Activated CD4-positive, alpha-beta T cell treated with anti-CD3 and anti-CD28 coated beads for 36 hours (primary cell): Measurements from ENCODE around the gene FOXP2. TPM values are rescaled to one million over a fixed set of nuclear protein-coding genes. Genes with fewer than 3 reads are reported as not detected.

Experiments
- ATAC-seq: fragments of 200-7000 bp; cut with Tn5 transposase; one replicate; pipeline ENCODE4 v1.10.0; 2021; ENCODE audit warnings: mild to moderate bottlenecking, moderate library complexity
- CTCF ChIA-PET: fragments of 350-600 bp; sonication (Branson Sonifier 250); formaldehyde crosslinking; loops from one replicate; lab custom pipeline; 2021; ENCODE audit warnings: antibody characterized with exemption; lab: Charles Lee
- POLR2A ChIA-PET: fragments of 350-600 bp; sonication (Branson Sonifier 250); formaldehyde crosslinking; loops from one replicate; lab custom pipeline; 2021; ENCODE audit warnings: antibody characterized with exemption, inconsistent platforms; lab: Charles Lee
- DNase-seq: peaks from one replicate; pipeline ENCODE4 v3.0.0-alpha.2; 2020
- H3K27ac Mint-ChIP-seq: one replicate; pipeline ENCODE4 v1.8.0; 2021; ENCODE audit warnings: mixed read lengths
- H3K27me3 Mint-ChIP-seq: one replicate; pipeline ENCODE4 v1.8.0; 2021; ENCODE audit warnings: mixed read lengths
- H3K36me3 Mint-ChIP-seq: one replicate; pipeline ENCODE4 v1.8.0; 2021; ENCODE audit warnings: low read depth, mixed read lengths
- H3K4me1 Mint-ChIP-seq: one replicate; pipeline ENCODE4 v1.8.0; 2021; ENCODE audit warnings: mixed read lengths
- H3K4me3 Mint-ChIP-seq: one replicate; pipeline ENCODE4 v1.8.0; 2021; ENCODE audit warnings: mild to moderate bottlenecking, moderate library complexity, mixed read lengths
- H3K9me3 Mint-ChIP-seq: one replicate; pipeline ENCODE4 v1.8.0; 2021; ENCODE audit warnings: low read depth, mixed read lengths
- intact Hi-C, 2 experiments: fragments of 100-400 bp; cut with DNase I in 1 of 2; cut with micrococcal nuclease in 1 of 2; formaldehyde crosslinking; loops; one replicate each; pipeline versions ENCODE4 v1.14.2 to v1.15.1; 2022 to 2024; cut with DNase I, micrococcal nuclease
- total RNA-seq, 2 experiments: library from RNA; stranded (reverse); gene quantifications; one replicate each; pipeline ENCODE4 v1.2.3, GENCODE V29; 2021

Gene FOXP2
- total RNA-seq, 2 experiments from 2014 or later: not detected

DNA sequence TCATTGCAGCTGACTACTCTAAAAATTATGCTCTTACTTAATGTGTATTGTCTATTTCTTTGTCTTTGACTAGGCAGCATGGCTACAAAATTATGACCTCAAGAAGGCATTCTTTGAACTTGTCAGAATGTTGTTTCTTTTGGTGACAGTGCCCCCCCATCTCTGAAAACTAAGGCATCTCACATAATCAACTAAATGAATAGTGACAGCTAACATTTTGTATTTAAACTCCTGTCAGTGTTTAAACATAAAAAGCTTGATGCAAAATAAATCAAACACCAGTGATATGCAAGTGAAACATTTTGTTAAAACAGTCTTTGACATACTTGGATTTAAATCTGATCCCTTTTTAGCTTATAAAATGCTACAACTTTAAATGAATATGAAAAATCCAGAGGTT, 233.5 kb downstream of the FOXP2 start:
- CTCF ChIA-PET: interaction anchor here (0.8 kb wide), 1 partner anchor 583 kb away, joined by 4 read pairs; no protein-coding TSS in a partner anchor
- no peak for ATAC-seq
- Mint-ChIP-seq H3K4me3 (no peak overlapping the region), H3K36me3 (no peaks in the 10 kb centered on the region), H3K27ac (no peak overlapping the region), H3K9me3 (no peaks in the 10 kb centered on the region), H3K4me1 (no peaks in the 10 kb centered on the region), H3K27me3 (peaks cover 2% of the 10 kb centered on the region)
- no peak for DNase-seq
- intact Hi-C loops: no loop called here
- POLR2A ChIA-PET: no interaction called here

DNA sequence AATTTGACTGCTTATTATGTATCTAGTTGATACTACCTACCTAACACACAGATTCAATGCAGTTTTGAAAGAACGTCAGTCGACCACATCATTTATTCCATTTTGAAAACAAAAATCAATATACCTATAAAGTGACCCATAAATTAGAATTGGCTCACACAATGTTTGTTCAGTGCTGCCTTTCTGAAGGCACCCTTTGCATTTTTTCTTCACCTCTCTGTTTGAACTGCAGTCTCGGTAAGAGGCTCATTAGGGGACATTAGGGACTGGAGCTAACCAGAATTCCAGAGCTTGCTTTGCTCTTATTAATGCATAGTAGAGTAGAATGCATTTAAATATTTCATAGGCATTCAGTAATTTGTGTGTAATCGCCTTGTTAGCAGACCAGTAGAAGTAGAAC, 234.1 kb downstream of the FOXP2 start:
- H3K36me3 Mint-ChIP-seq: no peaks in the 10 kb centered on the region
- POLR2A ChIA-PET: no interaction called here
- no peak for ATAC-seq

DNA sequence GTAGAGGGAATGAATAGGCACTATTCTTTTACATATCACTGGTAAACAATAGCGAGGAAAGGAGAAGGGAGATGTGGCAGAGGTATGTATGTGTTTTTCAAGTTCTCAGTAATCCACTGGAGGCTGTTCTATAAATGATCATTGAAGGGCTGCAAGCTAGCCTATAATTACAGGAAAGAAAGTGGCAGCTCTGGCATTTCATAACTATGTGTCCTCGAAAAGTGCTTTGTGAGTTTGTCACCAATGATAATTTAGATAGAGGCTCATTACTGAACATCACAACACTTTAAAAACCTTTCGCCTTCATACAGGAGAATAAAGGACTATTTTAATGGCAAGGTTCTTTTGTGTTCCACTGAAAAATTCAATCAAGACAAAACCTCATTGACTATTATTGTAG, 235.1 kb downstream of the FOXP2 start:
- CTCF ChIA-PET: no interaction called here
- Mint-ChIP-seq H3K27me3 (peaks cover 2% of the 10 kb centered on the region), H3K36me3 (no peaks in the 10 kb centered on the region), H3K9me3 (no peaks in the 10 kb centered on the region), H3K4me1 (no peaks in the 10 kb centered on the region), H3K27ac (no peak overlapping the region), H3K4me3 (no peak overlapping the region)
- intact Hi-C loops: no loop called here
- DNase-seq: no peak
- POLR2A ChIA-PET: no interaction called here
- no peak for ATAC-seq

More for the DNA sequence above, 234.1 kb downstream of the FOXP2 start:
- DNase-seq: no peak
- Mint-ChIP-seq H3K9me3 (no peaks in the 10 kb centered on the region), H3K27me3 (peaks cover 4% of the 10 kb centered on the region), H3K4me3 (no peak overlapping the region), H3K4me1 (no peaks in the 10 kb centered on the region), H3K27ac (no peak overlapping the region)
- CTCF ChIA-PET: interaction anchor here (0.8 kb wide), 1 partner anchor 583 kb away, joined by 4 read pairs; no protein-coding TSS in a partner anchor
- intact Hi-C loops: no loop called here

DNA sequence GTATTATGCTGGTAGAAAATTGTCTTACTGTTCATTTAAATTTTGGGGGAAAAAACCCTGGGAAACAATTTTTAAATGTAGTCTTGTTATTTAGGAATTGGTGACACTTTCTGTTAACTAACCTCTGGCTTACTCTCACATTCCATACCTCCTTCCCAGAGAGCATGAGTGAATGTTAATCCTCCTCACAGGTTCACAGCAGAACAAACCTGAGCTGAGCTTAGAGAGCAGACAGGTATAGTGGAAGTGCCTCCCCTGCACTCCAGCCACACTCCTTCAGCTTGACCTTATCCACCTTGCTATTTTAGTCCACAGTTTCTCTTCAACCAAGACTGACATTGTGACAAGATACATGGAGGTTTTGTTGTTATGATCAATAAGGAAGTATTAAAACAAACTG, 235.9 kb downstream of the FOXP2 start:
- no peaks in the 10 kb centered on the region for H3K36me3 Mint-ChIP-seq
- no peaks in the 10 kb centered on the region for H3K9me3 Mint-ChIP-seq
- ATAC-seq (no peak), DNase-seq (no peak)
- ChIA-PET CTCF (no interaction called here), POLR2A (no interaction called here)
- no peak overlapping the region for H3K27ac Mint-ChIP-seq
- no peak overlapping the region for H3K4me3 Mint-ChIP-seq
- H3K4me1 Mint-ChIP-seq: no peaks in the 10 kb centered on the region
- intact Hi-C loops: no loop called here
- peaks cover 2% of the 10 kb centered on the region for H3K27me3 Mint-ChIP-seq

DNA sequence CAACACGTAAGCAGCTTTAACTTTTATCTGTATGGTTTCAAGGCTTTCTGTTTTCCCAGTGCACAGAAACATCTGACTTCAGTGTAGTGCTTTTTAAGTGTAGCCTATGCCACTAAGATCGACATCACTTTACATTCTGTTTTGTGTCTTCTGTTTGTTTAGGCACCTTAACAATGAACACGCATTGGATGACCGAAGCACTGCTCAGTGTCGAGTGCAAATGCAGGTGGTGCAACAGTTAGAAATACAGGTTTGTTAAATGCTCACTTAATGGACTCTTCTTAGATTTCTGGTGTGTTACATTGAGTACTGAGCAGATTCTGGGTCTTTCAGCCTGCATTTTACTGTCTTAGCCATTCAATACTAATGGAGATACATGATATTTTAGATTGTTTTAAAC, 237.4 kb downstream of the FOXP2 start:
- Mint-ChIP-seq H3K36me3 (no peaks in the 10 kb centered on the region), H3K9me3 (no peaks in the 10 kb centered on the region), H3K4me3 (no peak overlapping the region), H3K4me1 (no peaks in the 10 kb centered on the region), H3K27ac (no peak overlapping the region), H3K27me3 (peaks cover 2% of the 10 kb centered on the region)
- DNase-seq (no peak), ATAC-seq (no peak)
- intact Hi-C loops: no loop called here
- CTCF ChIA-PET: no interaction called here
- POLR2A ChIA-PET: no interaction called here

DNA sequence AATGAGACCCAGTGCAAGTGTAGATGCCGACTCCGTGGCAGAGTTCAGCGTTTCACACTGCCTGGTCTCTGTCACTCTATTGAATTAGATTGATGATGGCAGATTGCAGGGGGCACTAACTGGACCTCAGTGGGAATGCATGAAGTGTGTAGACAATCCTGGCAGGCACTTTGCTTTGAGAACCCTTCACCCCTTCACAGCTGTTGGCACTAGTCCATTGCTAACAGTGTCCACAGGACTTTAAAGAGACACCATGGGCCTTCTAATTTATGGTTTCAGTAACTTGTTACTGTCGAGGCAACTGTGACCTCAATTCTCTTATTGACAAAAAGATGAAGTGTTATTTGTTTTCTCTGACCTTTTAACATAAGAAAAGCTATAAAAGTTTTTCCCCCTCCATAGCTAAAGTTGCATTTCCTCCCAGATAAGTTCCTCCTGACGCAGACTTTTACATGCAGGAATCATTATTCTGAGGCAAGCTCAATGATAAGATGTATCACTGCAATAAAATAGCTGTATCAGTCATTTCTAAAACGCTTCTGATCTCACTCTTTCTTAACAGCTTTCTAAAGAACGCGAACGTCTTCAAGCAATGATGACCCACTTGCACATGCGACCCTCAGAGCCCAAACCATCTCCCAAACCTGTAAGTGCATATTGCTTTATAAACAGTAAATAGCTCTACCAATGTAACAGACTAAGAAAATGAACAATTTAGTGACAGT, 238.9 kb downstream of the FOXP2 start:
- Mint-ChIP-seq H3K27ac (no peak overlapping the region), H3K27me3 (peaks cover 2% of the 10 kb centered on the region), H3K36me3 (no peaks in the 10 kb centered on the region), H3K4me3 (no peak overlapping the region), H3K4me1 (no peaks in the 10 kb centered on the region), H3K9me3 (no peaks in the 10 kb centered on the region)
- CTCF ChIA-PET: interaction anchor here (1.1 kb wide), 1 partner anchor 9 kb away, joined by 5 read pairs; no protein-coding TSS in a partner anchor
- no peak for DNase-seq
- intact Hi-C loops: no loop called here
- POLR2A ChIA-PET: interaction anchor here (0.6 kb wide), 1 partner anchor 143 kb away, joined by 4 read pairs; no protein-coding TSS in a partner anchor
- no peak for ATAC-seq

DNA sequence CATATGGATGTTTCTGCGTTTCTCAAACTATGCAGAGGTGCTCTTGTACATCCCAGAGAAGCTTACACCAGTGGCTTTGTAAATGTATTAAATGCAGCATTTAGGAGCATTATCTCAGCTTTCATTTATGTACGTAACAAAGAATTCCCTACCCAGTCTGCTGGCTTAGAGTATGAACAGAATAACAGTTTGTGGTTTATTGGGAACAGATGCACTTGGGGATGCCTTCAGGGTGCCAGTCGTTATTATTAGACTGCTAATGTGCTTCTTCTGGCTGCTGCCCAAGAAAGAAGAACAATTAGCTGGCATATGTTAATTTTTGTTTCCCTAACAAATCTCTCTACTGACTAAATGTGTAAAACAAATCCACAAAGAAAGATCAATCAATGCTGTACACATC, 241.9 kb downstream of the FOXP2 start:
- no peaks in the 10 kb centered on the region for H3K9me3 Mint-ChIP-seq
- no peak overlapping the region for H3K27ac Mint-ChIP-seq
- H3K27me3 Mint-ChIP-seq: peaks cover 2% of the 10 kb centered on the region
- intact Hi-C loops: no loop called here
- no peak overlapping the region for H3K4me3 Mint-ChIP-seq
- ChIA-PET CTCF (no interaction called here), POLR2A (no interaction called here)
- no peaks in the 10 kb centered on the region for H3K36me3 Mint-ChIP-seq
- ATAC-seq (no peak), DNase-seq (no peak)
- no peaks in the 10 kb centered on the region for H3K4me1 Mint-ChIP-seq

DNA sequence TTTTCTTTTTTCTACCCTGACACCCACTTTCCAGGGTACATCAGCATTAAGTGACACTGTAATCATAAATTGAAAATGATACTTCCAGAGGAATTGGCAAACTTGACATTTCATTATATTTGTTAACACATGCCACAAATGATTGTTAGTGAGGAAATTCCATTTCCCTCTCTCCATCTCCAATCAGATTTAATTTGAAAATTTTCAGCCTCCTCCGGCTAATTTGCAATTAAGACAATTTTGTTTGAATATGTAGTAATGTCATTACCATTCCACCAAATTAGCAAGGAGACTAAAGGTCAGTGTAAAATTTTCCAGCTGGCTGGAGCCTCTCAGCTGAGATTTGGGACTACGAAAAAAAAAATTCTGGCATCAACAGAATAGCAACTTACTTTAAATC, 242.7 kb downstream of the FOXP2 start:
- Mint-ChIP-seq H3K4me1 (no peaks in the 10 kb centered on the region), H3K27ac (no peak overlapping the region), H3K27me3 (peaks cover 2% of the 10 kb centered on the region), H3K36me3 (no peaks in the 10 kb centered on the region), H3K4me3 (no peak overlapping the region), H3K9me3 (no peaks in the 10 kb centered on the region)
- ChIA-PET POLR2A (no interaction called here), CTCF (no interaction called here)
- ATAC-seq: no peak
- DNase-seq: no peak
- intact Hi-C loops: no loop called here

DNA sequence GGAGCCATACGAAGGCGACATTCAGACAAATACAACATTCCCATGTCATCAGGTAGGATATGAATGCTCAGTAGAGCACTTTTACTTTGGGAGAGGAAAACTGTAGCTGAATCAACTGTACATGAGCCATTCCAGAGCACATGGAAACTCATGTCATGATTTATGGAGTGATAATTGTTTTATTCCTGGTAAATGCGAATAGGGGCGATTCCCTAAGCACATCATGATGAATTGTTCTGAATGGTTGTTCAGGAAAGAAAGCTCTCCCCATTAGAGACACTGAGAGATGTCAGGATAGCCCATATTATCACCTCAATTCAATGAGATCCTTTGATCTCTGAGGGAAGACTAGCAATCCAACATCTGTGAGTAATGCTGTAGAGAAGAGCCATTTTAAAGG, 243.6 kb downstream of the FOXP2 start:
- Mint-ChIP-seq H3K4me1 (no peaks in the 10 kb centered on the region), H3K4me3 (no peak overlapping the region), H3K27ac (no peak overlapping the region), H3K27me3 (peaks cover 1% of the 10 kb centered on the region), H3K36me3 (no peaks in the 10 kb centered on the region), H3K9me3 (no peaks in the 10 kb centered on the region)
- POLR2A ChIA-PET: no interaction called here
- no peak for ATAC-seq
- CTCF ChIA-PET: interaction anchor here (0.6 to 0.7 kb wide), 2 partner anchors 10 to 1223 kb away, joined by 3 to 4 read pairs; no protein-coding TSS in a partner anchor
- no peak for DNase-seq
- intact Hi-C loops: no loop called here

DNA sequence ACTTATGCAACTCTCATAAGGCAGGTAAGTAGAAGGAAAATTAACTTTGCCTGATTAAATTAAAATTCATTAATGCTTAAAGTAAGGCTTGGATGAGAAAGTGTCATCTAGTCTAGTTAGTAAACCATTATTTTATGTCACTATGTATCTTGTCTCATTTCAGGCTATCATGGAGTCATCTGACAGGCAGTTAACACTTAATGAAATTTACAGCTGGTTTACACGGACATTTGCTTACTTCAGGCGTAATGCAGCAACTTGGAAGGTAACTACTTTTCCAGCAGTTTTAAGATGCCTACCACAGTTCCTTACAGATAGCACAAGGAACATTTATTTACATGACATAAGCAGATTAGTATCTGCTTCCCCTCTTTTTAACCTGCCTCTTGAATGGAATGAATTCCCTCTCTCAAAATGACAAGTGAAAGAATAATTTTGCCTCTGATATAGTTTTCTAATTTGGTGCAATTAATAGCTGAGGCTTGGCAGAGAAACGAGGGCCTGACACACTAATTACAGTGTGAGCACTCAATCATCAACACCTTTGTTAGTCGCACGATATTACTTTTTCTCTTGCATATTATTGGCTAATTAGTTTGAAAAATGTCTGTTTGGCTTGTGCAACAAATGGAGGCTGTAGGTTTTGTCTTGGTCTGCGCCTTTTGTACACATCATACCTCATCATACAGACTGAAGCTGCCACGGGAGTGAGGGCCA, 245.0 kb downstream of the FOXP2 start:
- H3K9me3 Mint-ChIP-seq: no peaks in the 10 kb centered on the region
- ATAC-seq (no peak), DNase-seq (no peak)
- no peak overlapping the region for H3K4me3 Mint-ChIP-seq
- ChIA-PET POLR2A (no interaction called here), CTCF (interaction anchor here (0.6 kb wide), 2 partner anchors 180 to 299 kb away, joined by 3 read pairs; no protein-coding TSS in a partner anchor)
- no peak overlapping the region for H3K27ac Mint-ChIP-seq
- H3K4me1 Mint-ChIP-seq: no peaks in the 10 kb centered on the region
- no peaks in the 10 kb centered on the region for H3K36me3 Mint-ChIP-seq
- no peaks in the 10 kb centered on the region for H3K27me3 Mint-ChIP-seq
- intact Hi-C loops: loop anchor here in 1 of 2 experiments (10.0 kb wide), 1 partner anchor 575 kb away; no protein-coding TSS in a partner anchor

DNA sequence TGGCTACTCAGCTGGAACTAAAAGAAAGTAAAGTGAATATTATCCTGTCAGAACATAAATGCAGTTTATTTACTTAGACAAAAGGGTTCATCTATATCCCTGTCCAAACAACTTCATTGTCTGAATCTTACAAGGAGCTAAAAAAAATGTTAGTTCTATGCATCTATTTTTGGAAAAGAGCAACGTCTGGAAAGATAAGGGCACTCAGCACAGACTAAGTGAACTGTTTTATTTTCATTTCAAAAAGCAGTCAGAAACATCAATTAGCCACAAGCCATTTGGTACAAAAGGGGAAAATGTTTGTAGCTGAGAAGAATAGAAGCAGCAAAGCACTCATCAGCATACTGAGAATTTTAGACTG, 245.5 kb downstream of the FOXP2 start:
- H3K9me3 Mint-ChIP-seq: no peaks in the 10 kb centered on the region
- DNase-seq (no peak), ATAC-seq (no peak)
- H3K4me3 Mint-ChIP-seq: no peak overlapping the region
- intact Hi-C loops: loop anchor here in 1 of 2 experiments (10.0 kb wide), 1 partner anchor 575 kb away; no protein-coding TSS in a partner anchor
- no peaks in the 10 kb centered on the region for H3K27me3 Mint-ChIP-seq
- no peaks in the 10 kb centered on the region for H3K36me3 Mint-ChIP-seq
- no peaks in the 10 kb centered on the region for H3K4me1 Mint-ChIP-seq
- H3K27ac Mint-ChIP-seq: no peak overlapping the region
- ChIA-PET CTCF (interaction anchor here (0.6 to 1.9 kb wide), 4 partner anchors 10 to 300 kb away, joined by 3 to 5 read pairs (median 4); no protein-coding TSS in a partner anchor), POLR2A (no interaction called here)
